Activated T-cell treated with anti-CD3 and anti-CD28 coated beads, Interleukin-2, amount 50 U/mL, for 48 hours (primary cell): ENCODE measurements around the gene CFAP73.
"Not testable (repeated sequence)": the region's sequence is repeated elsewhere in the genome, so short reads cannot be mapped to it uniquely, and the experiment has no call there.

Source experiments
- DNase-seq, 2 experiments: peaks; one replicate each; pipeline ENCODE4 v3.0.0-alpha.2; 2020

The CFAP73 gene

DNA sequence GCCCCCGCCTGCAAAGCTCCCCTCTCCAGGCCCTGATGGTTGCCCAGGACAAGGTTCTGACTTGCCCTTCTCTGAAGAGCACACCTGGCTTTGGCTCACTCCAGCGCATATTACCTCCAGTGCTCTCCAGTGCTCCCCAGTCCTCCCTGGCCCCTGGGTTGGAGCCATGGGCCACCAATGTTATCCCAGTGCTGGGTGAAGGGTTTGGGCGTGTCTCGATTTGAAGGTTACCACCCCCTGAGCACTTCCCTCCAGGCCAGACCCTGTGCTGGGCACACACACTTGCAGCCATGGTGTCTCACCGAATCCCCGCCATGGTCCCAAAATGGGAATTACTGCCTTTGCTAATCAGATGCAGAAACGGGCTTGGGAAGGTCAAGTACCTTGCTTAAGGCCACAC, 47.1 kb downstream of the CFAP73 start:
- no peak for DNase-seq

DNA sequence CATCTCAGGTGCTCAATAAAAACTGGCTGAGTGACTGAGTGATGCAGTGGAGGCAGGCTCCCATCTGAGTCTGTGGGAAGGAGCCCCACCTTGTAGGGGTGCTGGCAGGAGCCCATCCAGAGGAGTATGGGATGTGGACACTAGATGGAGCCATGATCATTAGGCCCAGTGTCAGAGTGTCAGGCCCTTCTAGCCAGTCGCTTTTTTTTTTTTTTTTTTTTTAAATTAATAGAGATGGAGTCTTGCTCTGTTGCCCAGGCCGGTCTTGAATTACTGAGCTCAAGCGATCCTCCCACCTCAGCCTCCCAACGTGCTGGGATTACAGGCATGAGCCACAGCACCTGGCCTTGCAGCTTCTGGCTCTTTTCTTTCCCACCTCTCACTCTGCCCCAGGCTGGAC, 47.5 kb downstream of the CFAP73 start:
- peak; percentile 61 to 68 for DNase-seq

DNA sequence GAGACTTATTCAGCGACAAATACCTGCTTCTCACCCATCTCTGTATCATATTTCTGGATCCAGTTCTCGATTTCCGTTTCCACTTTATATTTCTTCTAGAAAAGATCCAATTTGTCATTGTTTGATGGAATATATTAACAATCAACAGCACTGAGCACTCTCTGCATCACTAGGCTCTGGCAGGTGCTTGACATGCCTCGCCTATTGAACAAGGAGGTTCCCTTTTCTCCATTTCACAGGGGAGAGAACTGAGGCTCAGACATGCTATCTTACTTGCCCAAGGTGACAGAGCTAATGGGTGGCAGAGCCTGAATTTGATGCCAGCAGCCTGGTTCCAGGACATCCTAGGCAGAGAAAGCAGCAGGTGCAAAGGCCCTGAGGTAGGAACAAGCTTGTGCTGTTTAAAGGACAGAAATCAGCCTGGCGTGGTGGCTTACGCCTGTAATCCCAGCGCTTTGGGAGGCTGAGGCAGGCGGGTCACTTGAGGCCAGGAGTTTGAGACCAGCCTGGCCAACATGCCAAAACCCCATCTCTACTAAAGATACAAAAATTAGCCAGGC, 48.1 kb downstream of the CFAP73 start:
- no peak for DNase-seq

DNA sequence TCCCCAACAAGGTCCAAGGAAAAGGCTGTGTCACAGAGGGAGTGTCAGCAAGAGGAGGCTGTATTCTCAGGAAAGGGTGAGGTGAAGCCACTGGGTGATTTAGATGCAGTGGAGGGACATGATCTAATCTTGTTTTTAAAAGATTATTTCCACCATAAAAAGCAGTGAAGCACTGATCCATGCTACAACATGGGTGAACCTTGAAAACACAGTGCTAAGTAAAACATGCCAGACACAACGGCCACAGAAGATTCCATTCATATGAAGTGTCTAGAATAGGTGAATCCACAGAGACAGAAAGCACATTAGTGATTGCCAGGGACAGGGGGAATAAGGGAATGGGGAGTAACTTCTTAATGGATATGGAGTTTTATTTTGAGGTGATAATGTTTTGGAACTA, 48.8 kb downstream of the CFAP73 start:
- DNase-seq, result no peak

DNA sequence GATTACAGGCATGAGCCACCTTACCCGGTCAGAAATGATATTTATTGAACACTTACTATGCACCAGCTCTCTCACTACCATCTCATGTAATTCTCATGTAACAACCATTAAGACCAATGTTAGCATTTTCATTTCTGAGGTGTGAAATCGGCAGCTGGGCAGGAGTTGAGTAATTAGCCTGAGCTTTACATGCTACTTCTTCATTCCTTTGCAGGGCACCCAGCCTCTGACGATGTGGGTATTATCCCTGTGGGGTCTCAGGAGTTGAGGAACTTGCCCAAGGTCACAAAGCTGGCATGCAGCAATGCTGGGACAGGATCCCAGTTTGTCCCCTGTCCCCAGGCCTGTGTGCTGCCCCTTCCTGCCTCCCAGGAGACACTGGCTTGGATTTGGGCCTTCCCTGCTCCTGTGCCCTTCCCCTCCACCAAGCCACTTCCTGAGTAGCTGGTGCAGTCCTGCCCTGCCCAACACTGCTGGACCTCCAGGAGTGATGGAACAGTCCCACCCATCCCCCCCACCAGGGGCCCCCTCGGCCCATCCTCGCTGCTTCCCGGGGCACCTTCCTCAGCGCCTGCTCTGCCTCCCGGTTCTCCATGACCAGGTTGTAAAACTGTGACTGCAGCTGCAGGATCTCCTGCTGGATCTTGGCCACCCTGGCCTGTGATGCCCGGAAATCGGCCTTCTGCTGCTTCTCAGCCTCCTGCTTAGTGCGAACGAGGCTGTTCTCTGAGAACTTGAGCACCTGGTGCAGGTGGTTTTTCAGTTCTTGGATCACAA, 50.7 kb downstream of the CFAP73 start:
- DNase-seq, result no peak

DNA sequence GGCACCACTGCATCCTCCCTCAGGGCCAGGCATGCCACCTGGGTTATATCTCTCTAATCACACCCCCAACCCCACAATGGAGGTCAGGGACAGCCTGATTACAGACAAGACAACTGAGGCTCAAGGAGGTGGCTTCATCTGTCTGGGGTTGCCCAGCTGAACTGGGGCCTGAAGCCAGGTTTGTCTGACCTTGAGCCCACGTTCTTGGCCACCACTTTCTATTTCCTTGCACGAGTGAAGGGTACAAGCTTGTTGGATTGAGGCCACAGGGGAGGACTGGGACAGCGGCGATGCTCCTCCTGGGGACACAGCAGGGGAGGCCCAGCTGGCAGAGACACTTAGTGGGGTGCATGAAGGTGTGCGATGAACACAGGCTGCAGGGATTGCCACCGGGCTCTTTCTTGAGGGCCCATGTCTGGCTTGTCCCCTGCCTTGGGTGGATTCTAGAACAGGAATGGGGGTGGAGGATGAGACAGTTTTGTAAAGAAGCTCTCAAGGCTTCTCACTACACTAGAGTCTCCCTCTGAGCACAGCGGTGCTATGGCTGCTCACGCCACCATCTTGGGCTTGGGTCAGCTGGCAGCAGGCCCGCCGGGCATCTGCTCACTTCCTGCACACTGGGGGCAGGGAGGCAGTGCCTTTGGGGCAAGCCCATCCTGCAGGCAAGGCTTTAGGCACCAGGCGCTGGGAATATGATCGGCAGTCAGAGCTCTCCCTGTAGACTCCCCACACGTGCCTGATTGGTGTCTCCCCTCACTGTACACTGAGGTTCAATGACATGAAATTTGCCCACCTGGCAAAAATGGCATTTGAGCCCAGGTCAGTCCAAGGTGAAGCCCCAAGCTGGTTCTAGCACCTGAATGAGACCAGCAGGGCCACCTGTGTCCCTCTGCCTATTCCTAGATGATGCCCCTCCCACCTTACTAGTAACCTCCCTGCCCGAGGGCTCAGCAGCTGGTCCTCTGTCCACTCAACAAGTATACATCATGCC, 52.0 kb downstream of the CFAP73 start:
- no peak for DNase-seq

DNA sequence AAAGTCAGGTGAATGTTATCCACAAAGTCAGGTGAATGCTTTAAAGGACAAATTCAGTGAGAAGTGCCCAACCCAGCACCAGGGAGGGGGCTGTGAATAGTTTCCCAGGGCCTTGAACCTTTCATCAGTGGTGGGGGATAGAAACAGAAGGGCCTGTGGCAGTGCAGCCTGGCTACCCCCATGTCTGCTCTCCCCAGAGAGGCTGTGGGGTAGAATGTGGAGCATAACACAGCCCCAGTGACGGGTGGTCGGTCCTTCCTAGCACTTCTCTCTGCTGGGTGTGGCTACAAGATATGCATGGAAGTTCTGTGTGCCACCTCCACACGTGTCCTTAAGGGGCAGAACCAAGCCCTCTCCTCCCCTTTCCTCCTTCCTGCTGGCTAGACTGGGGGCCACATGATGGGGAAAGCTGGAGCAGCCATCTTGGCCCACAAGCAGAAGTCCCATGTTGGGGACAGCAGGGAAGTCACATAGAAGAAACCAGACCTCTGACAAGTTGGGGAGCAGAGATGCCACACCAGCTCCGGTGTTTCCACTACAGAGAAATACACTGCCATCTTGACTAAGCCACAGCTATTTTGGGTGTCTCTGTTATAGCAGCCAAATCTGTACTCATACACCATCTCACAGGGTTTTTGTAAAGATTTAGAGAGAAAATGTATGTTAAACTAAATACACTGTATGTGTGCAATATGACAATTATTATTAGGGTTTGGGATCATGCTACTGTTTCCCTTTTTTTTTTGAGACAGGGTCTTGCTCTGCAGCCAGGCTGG, 53.0 kb downstream of the CFAP73 start:
- DNase-seq, result no peak

DNA sequence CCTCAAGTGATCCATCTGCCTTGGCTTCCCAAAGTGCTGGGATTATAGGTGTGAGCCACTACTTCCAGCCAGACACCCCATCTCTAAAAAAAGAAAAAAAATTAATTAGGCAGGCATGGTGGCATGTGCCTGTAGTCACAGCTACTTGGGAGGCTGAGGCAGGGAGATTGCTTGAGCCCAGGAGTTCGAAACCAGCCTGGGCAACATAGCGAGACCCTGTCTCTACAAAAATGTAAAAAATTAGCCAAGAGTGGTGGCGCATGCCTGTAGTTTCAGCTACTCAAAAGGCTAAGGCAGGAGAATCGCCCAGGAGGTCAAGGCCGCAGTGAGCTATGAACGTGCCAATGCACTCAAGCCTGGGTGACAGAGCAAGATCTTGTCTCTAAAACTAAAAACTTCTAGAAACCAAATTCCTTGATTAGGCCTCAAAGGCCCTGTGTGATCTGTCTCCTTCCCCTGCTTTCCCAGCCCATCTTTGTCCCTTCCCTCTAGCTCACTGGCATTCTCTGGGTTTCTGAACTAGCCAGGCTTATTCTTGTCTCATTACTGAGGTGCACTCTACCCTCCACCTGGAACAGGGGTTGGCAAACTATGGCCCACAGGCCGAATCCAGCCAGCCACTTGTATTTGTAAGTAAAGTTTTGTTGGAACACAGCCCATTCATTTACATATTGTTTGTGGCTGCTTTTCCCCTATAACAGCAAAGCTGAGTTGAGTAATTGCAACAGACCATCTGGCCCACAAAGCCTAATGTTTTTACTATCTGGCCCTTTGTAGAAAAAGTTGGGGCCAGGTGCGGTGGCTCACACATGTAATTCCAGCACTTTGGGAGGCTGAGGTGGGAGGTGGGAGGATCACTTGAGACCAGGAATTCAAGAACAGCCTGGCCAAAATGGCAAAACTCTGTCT, 54.6 kb downstream of the CFAP73 start:
- DNase-seq, result no peak

DNA sequence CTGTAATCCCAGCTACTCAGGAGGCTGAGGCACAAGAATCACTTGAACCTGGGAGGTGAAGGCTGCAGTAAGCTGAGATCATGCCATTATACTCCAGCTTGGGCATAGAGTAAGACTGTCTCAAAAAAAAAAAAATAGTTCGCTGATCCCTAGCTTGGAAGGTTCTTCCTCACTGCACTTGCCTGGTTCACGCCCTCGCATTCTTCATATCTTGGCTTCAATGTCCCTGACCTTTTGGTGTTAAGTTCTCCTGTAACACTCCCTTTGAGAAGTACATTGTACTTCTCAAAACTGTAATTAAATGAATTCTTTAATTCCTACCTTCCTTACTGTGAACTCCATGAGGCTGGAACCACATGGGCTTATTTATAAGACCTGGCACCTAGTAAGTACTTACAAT, 55.3 kb downstream of the CFAP73 start:
- no peak for DNase-seq

DNA sequence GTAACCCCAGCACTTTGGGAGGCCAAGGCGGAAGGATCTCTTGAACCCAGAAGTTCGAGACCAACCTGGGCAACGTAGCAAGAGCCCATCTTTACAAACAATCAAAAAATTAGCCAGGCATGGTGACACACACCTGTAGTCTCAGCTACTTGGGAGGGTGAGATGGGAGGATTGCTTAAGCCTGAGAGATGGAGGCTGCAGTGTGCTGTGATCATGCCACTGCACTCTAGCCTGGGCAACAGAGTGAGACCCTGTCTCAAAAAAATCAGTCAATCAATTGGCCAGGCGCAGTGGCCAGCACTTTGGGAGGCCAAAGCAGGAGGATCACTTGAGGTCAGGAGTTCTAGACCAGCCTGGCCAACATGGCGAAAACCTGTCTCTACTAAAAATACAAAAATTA, 57.3 kb downstream of the CFAP73 start:
- DNase-seq, result not testable (repeated sequence)

DNA sequence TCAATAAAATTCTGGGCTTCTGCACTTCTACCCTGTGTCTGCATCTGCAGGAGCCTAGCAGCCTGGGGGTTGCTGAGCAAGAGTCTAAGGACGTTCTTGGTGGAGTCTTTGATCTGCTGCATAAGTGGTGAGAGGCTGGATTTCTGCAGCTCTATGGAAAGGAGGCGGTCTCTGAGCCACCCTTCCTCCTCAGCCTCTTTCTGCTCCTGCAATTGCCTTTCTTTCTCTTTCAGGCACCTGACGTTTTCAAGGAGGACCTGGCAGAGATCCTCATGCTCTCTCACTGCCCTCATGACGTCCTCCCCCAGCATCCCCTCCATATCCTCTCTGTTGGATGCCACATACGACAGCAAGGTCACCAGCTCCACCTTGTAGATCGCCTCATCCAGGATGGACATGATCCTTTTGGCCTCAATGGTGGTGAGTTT, 58.1 kb downstream of the CFAP73 start:
- DNase-seq, result no peak

DNA sequence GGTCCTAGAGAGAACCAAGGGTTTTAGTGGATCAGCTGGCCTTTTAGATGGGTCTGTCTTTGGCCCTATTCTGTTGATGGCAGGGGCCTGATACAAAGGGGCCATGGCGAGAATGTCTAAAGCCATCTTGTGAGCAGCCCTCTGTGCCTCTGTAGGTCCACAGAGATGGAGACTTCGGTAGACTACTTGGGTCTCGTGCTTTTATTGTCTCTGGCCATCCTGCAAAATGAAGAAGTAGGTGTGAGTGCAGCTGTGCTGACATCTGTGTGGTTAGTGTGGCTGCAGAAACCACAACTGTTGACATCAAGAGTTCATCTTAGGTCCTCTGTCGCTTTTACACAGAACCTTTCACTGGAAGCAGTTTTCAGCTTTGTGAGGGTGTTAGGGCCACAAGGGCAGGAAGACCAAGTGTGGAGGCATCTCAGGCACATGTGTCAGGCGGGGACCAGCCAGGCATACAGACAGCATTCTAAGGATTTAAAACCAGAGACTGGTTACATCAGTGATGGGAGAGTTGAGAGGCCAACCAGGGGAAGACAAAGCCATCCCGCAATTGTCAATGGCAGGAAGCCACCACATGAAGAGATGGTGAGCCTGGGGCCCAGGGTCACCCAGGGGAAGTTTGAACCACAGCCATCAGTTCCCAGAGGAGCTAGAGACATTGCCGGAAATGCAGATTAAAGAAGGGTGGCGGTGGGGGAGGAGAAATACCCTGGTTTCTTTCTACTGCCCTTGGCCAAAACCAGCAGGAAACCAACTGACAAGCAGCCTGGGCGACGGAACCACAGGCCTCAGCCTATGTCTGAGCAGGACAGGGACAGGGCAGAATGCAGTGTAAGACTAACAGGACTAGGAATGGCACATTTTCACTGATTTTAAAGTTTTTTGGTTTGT, 58.8 kb downstream of the CFAP73 start:
- peak; percentile 77 to 79 for DNase-seq
